ENCODE results near the gene MVB12B.

Gene MVB12B

DNA sequence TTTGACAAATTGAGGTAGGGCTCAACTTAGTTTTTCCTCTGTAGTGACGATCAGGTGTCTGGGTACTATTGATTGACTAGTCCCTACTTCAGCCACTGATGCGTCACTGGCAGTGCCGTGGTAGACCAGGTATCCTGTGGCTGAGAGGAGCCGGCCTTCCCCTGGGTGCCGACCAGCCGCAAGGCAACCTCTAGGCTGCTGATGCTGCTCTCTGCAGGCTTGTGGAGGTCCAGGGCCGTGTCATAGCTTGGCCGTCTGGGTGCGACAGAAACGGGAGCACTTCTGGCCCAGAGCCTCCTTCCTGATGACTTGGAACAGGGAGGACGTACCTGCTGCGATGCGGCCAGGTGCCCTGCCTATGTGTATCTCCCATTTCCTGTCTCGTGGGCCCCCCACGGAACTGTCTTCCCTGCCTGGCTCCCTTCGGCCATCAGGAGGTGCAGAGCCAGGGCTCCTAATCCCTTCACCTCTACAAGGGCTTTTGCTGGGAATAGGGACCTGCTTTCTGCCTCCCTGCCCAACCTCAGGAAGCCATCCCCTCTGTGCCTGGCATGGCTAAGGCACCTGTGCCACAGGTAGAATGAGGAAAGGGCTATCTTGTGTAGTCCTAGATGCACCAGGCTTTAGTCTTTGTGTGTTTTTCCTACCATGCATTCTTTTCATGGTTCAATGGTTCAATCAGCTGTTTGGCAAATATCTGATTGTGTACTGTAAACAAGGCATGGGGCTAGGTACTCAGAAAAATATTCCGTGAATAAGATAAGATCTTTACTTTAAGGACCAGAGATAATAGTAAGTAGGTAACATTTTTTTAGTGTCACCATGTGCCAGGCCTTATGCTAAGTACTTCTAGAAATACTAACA is 44.6 kb downstream of the MVB12B start:
- peaks cover 20% of the 10 kb centered on the region for H3K27me3 Mint-ChIP-seq (ENCODE audit: low read depth)
- peaks cover 4% of the 10 kb centered on the region for H3K4me1 Mint-ChIP-seq (ENCODE audit: low read depth)
- no peak overlapping the region for H3K27ac Mint-ChIP-seq
- DNase-seq (ENCODE audit: low spot score) = no peak
- no peaks in the 10 kb centered on the region for H3K36me3 Mint-ChIP-seq (ENCODE audit: low read depth)
- no peak overlapping the region for H3K4me3 Mint-ChIP-seq
- H3K9me3 Mint-ChIP-seq = no peaks in the 10 kb centered on the region

DNA sequence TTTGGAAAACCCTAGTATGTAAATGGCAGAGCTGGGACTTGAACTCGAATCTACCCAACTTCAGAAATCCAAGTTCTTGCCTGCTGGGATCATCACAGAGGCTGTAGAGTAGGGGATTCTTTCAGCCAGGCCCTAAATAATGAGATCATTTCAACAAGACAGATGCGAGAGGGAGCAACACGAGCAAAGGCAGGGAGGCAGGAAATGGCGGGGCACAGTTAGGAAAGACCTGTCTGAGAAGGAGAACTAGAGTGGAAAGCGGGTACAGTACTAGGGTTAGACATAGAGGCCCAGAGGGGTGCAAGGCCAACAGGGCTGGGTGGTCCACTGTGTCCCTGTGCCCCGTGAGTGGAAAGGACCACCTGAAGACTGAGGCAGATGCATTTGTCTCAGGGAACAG is 46.1 kb downstream of the MVB12B start:
- no peak for DNase-seq (ENCODE audit: low spot score)
- peaks cover 4% of the 10 kb centered on the region for H3K4me1 Mint-ChIP-seq (ENCODE audit: low read depth)
- H3K9me3 Mint-ChIP-seq = no peaks in the 10 kb centered on the region
- no peaks in the 10 kb centered on the region for H3K36me3 Mint-ChIP-seq (ENCODE audit: low read depth)
- H3K27ac Mint-ChIP-seq = no peak overlapping the region
- no peak overlapping the region for H3K4me3 Mint-ChIP-seq
- H3K27me3 Mint-ChIP-seq (ENCODE audit: low read depth) = peaks cover 22% of the 10 kb centered on the region

DNA sequence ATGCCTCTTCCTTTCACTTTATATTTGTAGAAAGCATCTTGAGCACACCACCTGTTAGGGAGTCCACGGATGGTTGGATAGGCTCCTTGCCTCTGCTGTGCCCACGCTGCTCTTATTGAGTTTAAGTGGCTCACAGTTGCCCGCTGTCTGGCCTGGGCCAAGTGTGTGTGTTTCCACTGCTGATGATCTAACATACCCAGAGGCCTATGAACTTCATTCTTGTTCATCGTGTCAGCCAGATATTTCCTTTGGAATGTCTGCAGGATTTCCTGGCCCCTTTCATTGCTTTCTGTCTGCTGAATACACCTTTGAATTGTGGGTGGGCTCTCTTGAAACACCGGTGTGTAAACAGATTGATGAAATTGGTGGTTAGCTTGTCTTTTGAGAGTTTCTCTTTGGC is 46.6 kb downstream of the MVB12B start:
- H3K9me3 Mint-ChIP-seq = no peaks in the 10 kb centered on the region
- DNase-seq (ENCODE audit: low spot score) = no peak
- peaks cover 22% of the 10 kb centered on the region for H3K27me3 Mint-ChIP-seq (ENCODE audit: low read depth)
- H3K27ac Mint-ChIP-seq = no peak overlapping the region
- H3K4me1 Mint-ChIP-seq (ENCODE audit: low read depth) = peaks cover 4% of the 10 kb centered on the region
- H3K4me3 Mint-ChIP-seq = no peak overlapping the region
- H3K36me3 Mint-ChIP-seq (ENCODE audit: low read depth) = no peaks in the 10 kb centered on the region

DNA sequence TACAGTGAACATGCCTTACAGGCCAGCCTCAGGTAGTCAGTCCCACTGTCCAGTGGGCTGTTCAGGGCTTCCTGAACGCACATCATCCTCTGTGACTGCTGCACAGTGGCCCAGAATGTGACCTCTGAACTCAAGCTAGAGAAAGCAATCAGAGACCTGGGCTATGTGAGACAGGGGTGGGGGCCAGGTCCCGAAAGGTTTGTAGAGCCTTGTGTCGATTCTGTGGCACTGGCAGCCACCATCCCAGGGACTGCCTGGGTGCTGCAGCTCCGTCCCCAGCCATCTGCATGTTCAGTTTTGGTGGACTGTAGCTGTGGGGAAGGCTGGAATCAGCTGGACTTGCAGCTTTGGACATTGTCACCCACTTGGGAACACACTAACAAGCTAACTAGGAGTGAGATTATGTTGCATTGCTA is 47.7 kb downstream of the MVB12B start:
- no peak for DNase-seq (ENCODE audit: low spot score)
- Mint-ChIP-seq H3K36me3 (ENCODE audit: low read depth) (no peaks in the 10 kb centered on the region), H3K9me3 (no peaks in the 10 kb centered on the region), H3K27ac (no peak overlapping the region), H3K27me3 (ENCODE audit: low read depth) (peaks cover 22% of the 10 kb centered on the region), H3K4me3 (no peak overlapping the region), H3K4me1 (ENCODE audit: low read depth) (peaks cover 4% of the 10 kb centered on the region)

DNA sequence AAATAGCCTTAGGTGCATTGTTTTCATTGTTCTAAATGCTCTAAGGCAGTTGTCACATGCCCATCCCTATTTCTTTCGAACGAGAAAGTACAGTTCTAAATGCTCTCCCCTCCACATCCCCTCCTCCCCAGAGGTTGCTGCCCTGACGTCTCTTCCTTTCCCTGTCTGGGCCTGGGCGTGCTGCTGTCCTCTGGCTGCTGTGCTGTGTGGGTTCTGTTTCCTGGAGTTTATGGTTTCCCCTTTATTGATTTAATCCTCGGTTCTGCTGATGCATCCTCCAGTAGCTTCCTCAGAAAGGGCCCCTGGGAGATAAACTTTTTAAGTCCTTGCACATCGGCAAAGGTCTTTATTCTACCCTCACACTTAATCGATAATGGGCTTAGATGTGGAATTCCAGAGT is 48.8 kb downstream of the MVB12B start:
- peaks cover 18% of the 10 kb centered on the region for H3K27me3 Mint-ChIP-seq (ENCODE audit: low read depth)
- H3K36me3 Mint-ChIP-seq (ENCODE audit: low read depth) = no peaks in the 10 kb centered on the region

DNA sequence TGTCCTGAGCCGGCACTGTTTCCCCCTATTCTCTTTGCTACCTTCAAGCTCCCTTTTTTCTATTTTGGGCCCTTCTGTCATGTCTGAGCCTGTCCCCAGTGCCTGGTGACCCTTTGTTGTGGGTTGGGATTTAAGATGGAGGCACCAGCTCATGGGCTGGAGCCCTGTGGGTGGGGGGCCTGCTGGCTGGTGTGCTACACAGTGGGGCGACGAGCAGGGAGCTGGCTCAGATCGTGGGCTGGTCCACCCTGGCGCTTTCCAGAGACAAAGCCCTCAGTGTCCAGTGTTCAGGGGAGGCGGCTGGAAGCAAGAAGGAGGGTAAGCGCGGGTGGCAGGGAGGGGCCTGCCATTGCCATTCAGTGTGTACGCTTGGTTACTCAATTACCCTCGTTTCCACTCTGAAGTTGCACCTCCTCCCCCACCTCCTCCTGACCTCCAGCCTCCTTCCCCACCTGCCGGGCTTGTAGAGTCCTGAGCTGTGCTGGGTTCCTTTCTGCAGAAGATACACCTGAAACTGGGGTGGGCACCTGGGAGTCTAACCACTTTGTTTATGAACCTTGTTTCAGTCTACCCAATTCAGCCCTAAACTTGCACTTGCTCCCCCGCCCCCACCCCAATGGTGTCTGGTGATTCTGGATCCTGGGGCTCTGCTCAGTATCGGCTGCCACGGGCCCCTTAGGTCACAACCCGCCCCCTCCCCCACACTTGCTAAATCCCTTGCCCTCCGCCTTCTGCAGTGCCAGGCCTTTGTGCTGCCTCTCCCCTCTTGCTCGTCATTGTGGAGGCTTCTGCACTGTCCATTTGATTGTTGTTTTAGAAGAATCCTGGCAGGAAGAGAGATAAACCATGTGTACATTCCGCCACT is 49.9 kb downstream of the MVB12B start:
- H3K36me3 Mint-ChIP-seq (ENCODE audit: low read depth) = no peaks in the 10 kb centered on the region
- peaks cover 25% of the 10 kb centered on the region for H3K27me3 Mint-ChIP-seq (ENCODE audit: low read depth)
- no peak overlapping the region for H3K27ac Mint-ChIP-seq
- no peaks in the 10 kb centered on the region for H3K9me3 Mint-ChIP-seq
- no peak for DNase-seq (ENCODE audit: low spot score)
- H3K4me1 Mint-ChIP-seq (ENCODE audit: low read depth) = peaks cover 4% of the 10 kb centered on the region
- no peak overlapping the region for H3K4me3 Mint-ChIP-seq

More for the DNA sequence above, 48.8 kb downstream of the MVB12B start:
- Mint-ChIP-seq H3K27ac (no peak overlapping the region), H3K4me3 (no peak overlapping the region), H3K4me1 (ENCODE audit: low read depth) (peaks cover 4% of the 10 kb centered on the region), H3K9me3 (no peaks in the 10 kb centered on the region)
- no peak for DNase-seq (ENCODE audit: low spot score)

DNA sequence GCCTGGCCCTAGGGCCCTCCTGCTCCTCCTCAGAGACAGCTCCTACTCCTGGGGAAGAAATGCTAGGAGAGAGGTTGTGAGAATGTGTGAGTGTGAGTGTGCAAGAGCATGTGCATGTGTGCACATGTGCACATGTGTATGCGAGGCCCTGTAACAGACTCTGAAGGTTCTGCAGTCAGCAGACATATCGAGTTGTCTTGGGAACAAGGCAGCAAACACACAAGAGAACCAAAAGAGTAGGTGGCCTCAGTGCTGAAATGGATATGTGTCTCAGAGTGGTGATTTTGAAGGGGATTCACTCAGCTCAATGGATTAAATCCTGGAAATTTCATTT is 50.5 kb downstream of the MVB12B start:
- H3K36me3 Mint-ChIP-seq (ENCODE audit: low read depth) = no peaks in the 10 kb centered on the region

DNA sequence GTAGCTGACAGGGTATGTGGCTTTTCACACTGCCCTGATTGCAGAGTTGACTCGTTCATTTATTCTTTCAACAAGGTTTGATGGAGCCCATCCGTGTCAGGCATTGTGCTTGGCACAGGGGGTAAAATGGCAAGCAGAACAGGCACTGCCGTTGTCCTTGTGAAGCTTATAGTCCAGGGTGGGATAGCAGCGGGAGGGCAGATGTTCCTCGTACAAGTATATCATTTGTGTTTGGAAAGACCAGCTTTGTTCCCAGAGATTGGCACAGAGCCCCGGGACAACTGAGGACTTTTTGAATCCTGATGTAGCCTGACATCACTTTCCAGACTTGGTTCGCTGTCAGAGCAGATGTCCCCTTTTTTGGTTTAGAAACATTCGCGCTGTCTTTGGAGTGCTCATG is 50.9 kb downstream of the MVB12B start:
- H3K27ac Mint-ChIP-seq = no peak overlapping the region
- no peak for DNase-seq (ENCODE audit: low spot score)
- H3K36me3 Mint-ChIP-seq (ENCODE audit: low read depth) = no peaks in the 10 kb centered on the region
- H3K4me1 Mint-ChIP-seq (ENCODE audit: low read depth) = peaks cover 4% of the 10 kb centered on the region
- no peaks in the 10 kb centered on the region for H3K9me3 Mint-ChIP-seq
- peaks cover 21% of the 10 kb centered on the region for H3K27me3 Mint-ChIP-seq (ENCODE audit: low read depth)
- no peak overlapping the region for H3K4me3 Mint-ChIP-seq

More for the DNA sequence above, 50.5 kb downstream of the MVB12B start:
- DNase-seq (ENCODE audit: low spot score) = no peak
- Mint-ChIP-seq H3K27ac (no peak overlapping the region), H3K9me3 (no peaks in the 10 kb centered on the region), H3K27me3 (ENCODE audit: low read depth) (peaks cover 22% of the 10 kb centered on the region), H3K4me3 (no peak overlapping the region), H3K4me1 (ENCODE audit: low read depth) (peaks cover 4% of the 10 kb centered on the region)

- H3K9me3 Mint-ChIP-seq = no peaks in the 10 kb centered on the region
- H3K27ac Mint-ChIP-seq = no peak overlapping the region
- H3K4me3 Mint-ChIP-seq = no peak overlapping the region
- no peaks in the 10 kb centered on the region for H3K36me3 Mint-ChIP-seq (ENCODE audit: low read depth)
- peaks cover 4% of the 10 kb centered on the region for H3K4me1 Mint-ChIP-seq (ENCODE audit: low read depth)
- H3K27me3 Mint-ChIP-seq (ENCODE audit: low read depth) = peaks cover 27% of the 10 kb centered on the region
- no peak for DNase-seq (ENCODE audit: low spot score)
Observed at GRCh38 chr9:126378761-126379160, 52.1 kb downstream of the MVB12B start.

DNA sequence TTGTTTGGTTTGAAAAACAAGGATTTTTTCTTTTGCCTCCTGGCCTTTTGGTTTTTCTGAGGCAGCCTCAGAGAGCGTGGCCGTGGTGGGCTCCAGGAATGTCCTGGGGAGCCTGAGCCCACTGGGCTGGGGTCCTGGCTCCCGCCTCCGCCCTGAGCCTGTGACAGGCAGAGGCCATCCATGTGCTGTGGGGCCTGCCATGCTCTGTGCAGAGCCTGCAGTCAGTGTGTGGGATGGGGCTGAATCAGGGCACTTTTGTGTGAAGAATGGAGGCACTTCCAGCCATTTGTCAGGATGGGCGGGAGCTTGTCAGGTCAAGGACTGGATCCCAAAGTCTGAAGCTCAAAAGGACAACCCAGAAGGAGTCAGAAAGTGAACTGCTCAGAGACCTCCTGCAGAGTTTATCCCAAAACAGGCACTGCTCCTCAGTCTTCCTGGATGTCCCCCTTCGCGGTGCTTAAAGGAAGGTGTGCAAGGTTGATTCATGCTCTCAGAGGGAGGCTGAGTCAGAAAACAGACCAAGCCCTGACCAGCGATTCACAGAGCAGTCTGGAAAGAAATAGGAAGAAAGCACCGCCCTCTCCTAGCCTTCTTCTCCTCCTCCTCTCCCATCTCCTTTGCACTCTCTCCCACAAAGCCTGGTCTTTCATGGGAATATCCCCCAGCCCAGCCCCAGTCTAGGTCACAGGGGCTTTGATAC is 53.2 kb downstream of the MVB12B start:
- Mint-ChIP-seq H3K4me1 (ENCODE audit: low read depth) (peaks cover 4% of the 10 kb centered on the region), H3K36me3 (ENCODE audit: low read depth) (no peaks in the 10 kb centered on the region), H3K27me3 (ENCODE audit: low read depth) (peaks cover 29% of the 10 kb centered on the region), H3K9me3 (no peaks in the 10 kb centered on the region), H3K27ac (no peak overlapping the region), H3K4me3 (no peak overlapping the region)
- no peak for DNase-seq (ENCODE audit: low spot score)

GRCh38 chr9:126380447-126380846 is 53.8 kb downstream of the MVB12B start:
- Mint-ChIP-seq H3K4me3 (no peak overlapping the region), H3K9me3 (no peaks in the 10 kb centered on the region), H3K27ac (no peak overlapping the region), H3K4me1 (ENCODE audit: low read depth) (peaks cover 2% of the 10 kb centered on the region), H3K36me3 (ENCODE audit: low read depth) (no peaks in the 10 kb centered on the region), H3K27me3 (ENCODE audit: low read depth) (peaks cover 31% of the 10 kb centered on the region)
- DNase-seq (ENCODE audit: low spot score) = no peak

DNA sequence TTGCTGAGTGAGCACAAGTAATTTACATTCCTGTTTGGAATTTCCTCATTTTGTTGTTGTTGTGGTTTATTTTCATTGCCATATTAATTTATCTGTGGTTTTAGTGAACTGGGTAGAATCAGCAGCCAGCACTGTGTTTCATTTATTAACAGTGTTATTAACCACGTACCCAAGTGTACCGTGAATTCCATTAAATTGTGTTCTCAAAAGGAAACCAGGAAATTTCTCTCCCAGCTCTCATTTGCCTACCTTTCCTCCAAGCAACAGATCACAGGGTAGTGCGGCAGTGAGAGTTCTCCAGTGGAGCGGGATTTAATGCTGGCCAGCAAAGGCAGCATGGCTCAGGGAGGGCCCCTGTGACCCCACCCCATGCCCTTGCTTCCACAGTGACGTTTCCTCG is 54.6 kb downstream of the MVB12B start:
- Mint-ChIP-seq H3K27me3 (ENCODE audit: low read depth) (peaks cover 26% of the 10 kb centered on the region), H3K4me1 (ENCODE audit: low read depth) (no peaks in the 10 kb centered on the region), H3K36me3 (ENCODE audit: low read depth) (no peaks in the 10 kb centered on the region)

GRCh38 chr9:126383406-126384046 is 56.9 kb downstream of the MVB12B start:
- DNase-seq (ENCODE audit: low spot score) = no peak
- Mint-ChIP-seq H3K27ac (no peak overlapping the region), H3K9me3 (no peaks in the 10 kb centered on the region), H3K4me3 (no peak overlapping the region), H3K36me3 (ENCODE audit: low read depth) (no peaks in the 10 kb centered on the region), H3K27me3 (ENCODE audit: low read depth) (peaks cover 39% of the 10 kb centered on the region), H3K4me1 (ENCODE audit: low read depth) (peaks cover 1% of the 10 kb centered on the region)

More for the DNA sequence above, 54.6 kb downstream of the MVB12B start:
- DNase-seq (ENCODE audit: low spot score) = no peak
- Mint-ChIP-seq H3K4me3 (no peak overlapping the region), H3K9me3 (no peaks in the 10 kb centered on the region), H3K27ac (no peak overlapping the region)
